GM18505 (cell line): ENCODE results near the gene RASAL2.

Source experiments
- ATAC-seq: cut with Tn5 transposase; IDR thresholded peaks from one replicate; pipeline ENCODE4 v1.9.1; 2021; ENCODE audit not compliant: unreplicated experiment
- POLR2A ChIP-seq: IDR thresholded peaks from 4 replicates; pipeline ENCODE4 v1.6.1; 2011; ENCODE audit warnings: borderline replicate concordance; ENCODE audit not compliant: insufficient read depth, insufficient read length; ENCODE audit errors: extremely low read depth

RASAL2 gene

GRCh38 chr1:178529364-178530036 is 435.6 kb downstream of the RASAL2 start:
- TF ChIP-seq POLR2A = no peak
- ATAC-seq = no peak

GRCh38 chr1:178530037-178530402 is 436.1 kb downstream of the RASAL2 start:
- no peak for TF ChIP-seq POLR2A
- ATAC-seq = no peak

GRCh38 chr1:178530502-178530901 is 436.6 kb downstream of the RASAL2 start:
- ATAC-seq = no peak
- no peak for TF ChIP-seq POLR2A

GRCh38 chr1:178531887-178532286 is 438.0 kb downstream of the RASAL2 start:
- TF ChIP-seq POLR2A = no peak
- ATAC-seq = no peak

GRCh38 chr1:178532392-178532791 is 438.5 kb downstream of the RASAL2 start:
- TF ChIP-seq POLR2A = no peak
- ATAC-seq = no peak

GRCh38 chr1:178533121-178533946 is 439.4 kb downstream of the RASAL2 start:
- no peak for TF ChIP-seq POLR2A
- no peak for ATAC-seq
